HG02885 (cell line): ENCODE measurements around the gene TNNC1.

Source experiments
- ATAC-seq: cut with Tn5 transposase; IDR thresholded peaks from one replicate; pipeline ENCODE4 v1.9.1; 2021; ENCODE audit warnings: mild to moderate bottlenecking; ENCODE audit not compliant: unreplicated experiment, poor library complexity

The TNNC1 gene

DNA sequence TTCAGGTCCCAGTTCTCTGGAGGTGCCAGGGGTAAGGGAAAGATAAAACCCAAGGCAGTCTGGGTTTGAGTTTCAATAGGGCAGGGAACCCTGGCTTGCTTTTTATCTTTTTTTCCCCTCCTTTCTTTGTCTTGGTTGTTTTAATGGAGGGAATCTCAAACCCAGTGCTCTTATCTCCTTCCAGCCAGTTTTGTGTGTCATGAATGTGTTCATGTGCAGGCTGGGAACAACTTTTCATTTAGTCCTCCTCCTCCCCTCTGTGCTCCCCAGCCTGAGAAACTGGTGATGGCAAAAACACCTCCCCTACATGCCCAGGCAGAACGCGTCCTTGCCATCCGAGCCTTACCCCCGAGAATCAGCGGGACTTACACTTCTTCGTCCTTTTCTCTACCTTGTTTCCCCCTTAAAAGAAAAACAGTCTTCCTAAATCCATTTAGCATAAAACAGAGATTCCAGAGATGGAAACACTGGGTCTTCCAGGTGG is 19.8 kb downstream of the TNNC1 start:
- ATAC-seq, result no peak

DNA sequence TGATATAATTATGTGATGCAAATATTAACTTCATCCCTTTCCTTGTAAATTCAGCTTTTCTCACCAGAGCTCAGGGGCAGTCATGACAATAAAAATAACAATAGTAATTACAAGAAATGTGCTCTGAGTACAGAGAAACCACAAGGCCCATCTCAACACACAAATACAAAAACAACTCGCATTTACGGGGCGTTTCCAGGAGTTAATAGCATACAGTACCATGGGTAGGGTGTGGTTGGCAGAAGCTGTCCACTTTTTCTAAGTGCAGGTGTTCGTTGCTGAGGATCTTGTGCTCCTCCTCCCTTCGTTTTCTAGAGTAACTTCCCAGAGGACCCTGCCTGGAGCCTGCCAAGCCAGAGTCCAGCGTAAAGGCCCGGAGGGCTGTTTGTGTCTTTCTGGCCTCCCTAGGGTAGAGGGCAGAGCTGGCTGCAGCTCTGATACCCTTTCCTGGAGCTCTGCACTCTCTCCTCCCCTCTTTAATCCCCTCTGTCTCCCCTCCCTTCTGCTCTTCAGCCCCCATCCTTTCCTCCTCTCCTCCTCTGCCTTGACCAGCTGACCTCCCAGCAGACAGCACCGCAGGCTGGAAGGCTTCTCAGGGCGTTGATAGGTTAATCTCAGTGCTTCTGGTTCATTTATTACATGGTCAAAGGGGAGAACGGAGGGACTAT is 20.4 kb downstream of the TNNC1 start:
- no peak for ATAC-seq

DNA sequence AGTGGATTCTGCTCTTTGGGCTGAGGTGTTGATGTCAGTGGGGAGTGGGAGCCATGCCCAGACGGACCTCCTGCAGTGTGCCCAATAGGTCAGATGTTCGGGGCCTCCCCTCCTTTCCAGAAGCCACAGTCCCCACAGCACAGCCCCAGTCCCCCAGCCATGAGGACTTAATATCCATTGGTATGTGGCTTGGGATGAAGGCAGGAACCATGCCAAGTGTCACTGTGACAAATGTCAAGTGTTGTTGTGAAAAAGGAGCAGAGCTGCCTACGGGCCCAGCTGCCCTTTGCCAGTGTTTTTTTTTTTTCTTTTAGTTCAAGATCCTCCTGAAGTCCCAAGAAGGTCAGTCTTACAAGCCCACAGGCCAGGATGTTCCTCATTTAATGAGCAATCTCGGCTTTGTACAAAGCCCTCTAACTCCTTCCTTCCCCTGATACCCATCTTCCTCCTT is 21.1 kb downstream of the TNNC1 start:
- no peak for ATAC-seq

DNA sequence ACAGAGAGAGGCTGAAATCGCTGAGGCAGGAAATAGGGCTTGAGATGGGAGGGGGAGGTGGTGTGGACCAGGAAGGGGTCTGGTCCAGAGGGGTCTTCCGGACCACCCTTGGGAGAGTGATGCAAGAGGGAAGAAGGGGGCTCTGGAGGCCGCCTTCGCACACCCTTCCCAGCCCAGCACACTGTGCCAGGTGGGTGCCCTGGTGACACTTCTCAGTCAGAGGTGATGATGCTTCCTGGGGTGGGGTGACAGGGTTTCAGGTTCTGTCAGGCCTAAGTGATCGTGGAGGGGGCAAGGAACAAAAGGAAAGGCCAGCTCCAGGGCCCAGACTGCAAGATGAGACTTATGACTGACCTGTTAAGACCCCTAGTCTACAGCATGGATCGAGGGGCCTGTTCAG is 21.6 kb downstream of the TNNC1 start:
- ATAC-seq, result no peak

DNA sequence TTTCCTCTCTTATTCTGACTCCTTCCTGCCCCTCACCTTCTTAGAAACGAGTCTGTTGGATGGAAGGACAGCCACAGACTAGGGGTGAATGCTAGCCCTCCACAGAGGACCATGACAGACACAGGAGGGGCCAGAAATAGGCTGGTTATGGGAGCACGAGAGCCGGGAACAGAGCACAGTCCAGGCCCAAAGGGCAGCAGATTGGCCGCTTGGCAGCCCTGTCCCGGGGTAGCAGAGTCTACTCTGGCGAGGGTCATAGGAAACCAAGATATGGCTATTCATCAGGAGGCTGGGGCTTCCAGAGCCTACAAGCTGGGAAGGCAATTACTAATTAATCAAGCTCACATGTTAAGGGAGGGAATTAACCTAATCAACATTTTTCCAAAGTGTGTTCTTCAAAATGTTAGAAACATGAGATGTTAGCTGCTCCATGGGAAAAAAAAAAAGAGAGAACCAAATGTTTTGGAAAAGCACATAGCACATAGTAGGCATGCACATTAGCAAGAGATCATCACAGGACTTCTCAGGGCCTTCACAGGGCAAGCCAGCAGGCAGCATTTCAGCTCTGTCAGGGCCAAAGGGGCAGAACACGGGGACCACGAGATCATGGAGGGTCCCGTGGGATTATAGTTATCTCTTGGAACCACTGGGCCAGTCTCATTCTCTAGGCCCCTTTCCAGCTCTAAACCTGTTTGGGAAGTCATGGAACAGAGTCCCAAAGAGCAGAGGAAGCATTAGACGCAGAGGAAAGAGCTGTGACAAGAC is 22.2 kb downstream of the TNNC1 start:
- no peak for ATAC-seq

DNA sequence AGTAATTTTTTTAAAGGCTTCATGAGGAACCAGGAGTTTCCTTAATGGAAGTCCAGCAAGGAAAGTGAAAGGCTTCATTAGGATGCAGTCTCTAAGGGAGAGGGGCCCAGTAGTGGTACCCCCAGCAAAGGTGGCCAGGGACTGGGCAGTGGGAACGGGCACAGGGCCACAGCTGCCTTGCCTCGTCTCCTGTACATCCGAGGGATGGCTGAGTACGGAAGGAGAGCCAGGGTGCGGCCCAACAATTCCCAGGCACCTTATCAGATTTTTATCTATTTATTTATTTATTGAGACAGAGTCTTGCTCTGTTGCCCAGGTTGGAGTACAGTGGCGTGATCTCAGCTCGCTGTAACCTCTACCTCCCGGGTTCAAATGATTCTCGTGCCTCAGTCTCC is 23.4 kb downstream of the TNNC1 start:
- ATAC-seq, result no peak

DNA sequence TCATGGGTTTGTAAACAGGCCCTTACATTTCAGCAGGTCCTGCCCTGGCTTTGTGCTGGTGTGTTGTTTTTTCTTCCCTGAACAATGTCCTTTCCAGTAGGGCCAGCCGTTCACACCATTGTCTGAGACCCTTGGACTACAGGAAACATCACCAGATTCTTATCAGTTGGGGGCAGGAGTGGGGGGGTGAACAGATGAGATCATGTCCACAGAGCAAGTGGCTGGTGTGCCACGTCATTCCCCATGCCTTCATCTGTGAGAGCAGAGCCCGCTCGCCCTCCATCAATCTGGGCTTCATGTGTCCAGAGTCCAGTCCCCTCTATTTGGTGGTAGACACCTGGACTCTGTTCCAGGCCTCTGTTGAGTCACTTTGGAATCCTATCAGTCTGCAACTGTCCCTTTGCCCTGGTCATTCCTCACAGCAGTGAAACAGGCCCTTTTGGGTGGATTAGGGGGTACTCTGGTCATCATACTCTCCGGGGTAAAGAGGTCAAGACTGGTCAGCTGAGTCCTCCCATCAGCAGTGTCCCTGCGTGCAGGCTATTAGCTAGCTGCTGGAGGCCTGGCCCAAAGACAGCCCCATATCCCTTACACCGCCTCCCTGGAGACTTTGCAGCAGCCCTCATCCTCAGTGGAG is 23.9 kb downstream of the TNNC1 start:
- ATAC-seq, result no peak

DNA sequence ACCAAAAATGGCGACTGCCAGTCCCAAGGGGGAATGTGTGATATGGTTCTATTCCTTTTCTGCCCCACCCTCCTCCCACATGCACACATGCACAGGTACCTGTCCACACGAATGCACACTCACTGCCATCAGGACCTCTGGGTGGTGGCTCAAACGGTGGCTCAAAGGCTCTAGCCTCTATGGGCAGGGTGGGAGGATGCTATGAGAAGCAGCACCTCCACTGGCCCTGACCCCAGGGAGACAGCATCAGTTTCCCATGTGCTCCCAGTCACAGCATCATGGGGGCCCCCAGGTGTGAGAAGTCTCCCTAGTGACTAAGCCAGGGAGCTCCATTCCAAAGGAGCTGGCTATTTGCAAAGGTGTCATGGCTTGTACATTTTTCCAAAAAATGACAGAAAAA is 24.8 kb downstream of the TNNC1 start:
- no peak for ATAC-seq

DNA sequence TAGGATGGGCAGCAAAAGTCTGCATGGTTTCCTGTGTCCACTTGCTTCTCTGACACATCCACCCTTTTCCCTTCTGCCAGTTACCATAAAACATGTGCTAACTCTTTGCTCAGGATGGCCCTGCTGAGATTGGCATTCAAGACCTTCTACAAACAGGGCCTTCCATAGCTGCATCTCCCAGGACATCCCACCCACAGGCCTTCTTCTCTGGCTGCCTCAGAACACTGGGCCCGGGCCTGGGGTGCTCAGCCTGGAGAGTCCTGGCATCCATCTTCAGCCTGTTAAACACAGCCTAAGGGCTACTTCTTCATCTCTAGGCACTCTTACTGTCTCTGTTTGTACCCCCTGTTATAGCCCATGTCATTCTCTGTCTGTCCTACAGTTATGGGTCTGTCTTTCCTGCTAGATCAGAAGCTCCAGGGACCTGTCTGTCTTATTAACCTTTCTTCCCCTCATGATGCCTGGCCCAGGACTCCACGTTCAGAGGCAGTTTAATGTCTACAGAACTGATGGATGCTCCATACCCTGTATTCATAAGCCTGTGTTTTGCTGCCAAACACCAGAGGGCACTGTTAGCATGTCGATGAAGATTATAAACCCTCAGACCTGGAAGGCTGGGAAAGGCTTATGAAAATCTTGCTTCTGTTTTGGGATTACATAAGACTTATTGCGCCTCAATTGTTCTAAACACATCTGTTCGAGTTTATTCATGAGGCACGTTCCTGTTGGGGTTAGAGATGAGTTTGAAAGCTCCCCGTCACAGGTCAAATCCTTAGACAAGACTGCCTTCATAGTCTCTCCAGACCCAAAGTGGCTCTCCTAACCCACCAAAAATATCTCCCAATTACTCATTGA is 25.5 kb downstream of the TNNC1 start:
- no peak for ATAC-seq

DNA sequence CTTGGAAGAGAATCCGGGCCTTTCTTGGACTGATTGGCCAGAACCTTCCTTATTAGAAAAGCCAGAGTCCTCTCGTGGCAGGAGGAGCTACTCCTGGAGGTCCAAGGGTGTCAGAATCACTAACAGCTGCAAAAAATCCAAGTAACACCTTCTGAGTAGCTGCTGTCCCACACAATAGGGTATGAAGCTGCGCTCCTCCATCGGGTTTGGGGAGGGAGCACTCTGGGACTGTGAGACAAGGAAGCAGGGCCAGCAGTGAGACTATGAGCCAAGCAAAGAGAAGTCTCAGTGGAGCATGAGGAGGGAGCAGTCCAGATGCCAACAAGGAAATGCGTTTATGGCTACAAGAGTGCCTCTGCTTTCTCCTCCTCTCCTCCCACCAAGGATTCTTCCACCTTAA is 30.7 kb downstream of the TNNC1 start:
- no peak for ATAC-seq

DNA sequence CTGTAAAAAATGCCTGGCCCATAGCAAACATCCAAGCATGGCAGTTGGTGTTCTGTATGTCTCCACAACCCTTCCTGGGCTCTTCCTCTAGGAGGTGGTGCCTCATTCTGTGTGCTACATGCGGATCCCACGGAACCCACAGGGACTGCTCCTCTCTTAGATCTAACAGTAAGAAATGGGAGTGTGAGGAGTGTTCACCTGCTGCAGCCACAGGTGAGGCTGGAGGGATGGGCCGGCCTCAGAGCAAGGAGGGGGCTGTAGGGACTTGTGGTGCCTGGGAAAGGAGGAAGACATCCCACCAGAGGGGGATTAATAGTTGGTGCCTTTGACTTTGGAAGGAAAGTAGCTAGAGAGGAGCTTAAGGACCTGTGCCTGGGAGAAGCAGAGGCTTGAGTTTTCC is 31.2 kb downstream of the TNNC1 start:
- no peak for ATAC-seq

DNA sequence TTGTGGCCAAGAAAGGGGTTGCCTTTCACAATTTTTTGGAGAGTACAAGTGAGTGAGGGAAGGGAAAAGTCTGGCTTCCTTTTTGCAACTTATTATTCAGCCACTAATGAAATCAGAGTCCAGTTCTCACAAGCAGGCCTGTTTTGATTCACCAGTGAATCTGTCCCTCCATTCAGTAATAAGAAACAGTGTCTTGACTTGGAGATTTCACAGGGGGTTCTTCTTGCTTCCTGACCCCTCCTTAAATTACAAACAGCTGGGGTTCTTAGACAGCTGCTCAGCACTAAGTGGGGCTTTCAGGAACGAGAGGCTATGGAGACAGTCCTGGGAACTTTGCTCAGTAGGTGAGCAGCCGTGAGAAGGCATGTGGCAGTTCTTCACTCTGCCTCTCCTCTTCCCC is 33.5 kb downstream of the TNNC1 start:
- ATAC-seq, result no peak

DNA sequence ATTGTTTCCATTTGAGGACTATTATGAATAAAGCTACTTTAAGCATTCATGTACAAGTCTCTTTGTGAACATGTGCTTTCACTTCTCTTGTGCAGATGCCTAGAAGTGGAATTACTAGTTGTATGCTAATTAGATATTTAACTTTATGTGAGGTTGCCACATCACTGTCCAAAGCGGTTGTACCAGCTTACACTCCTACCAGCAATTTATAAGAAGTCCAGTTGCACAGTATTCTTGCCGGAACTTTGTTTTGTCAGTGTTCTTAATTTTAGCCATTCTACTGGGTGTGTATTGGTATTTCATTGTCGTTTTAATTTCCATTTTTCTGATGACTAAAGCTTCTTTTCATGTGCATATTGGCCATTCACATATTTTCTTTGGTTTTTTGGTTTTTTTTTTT is 38.0 kb downstream of the TNNC1 start:
- no peak for ATAC-seq

DNA sequence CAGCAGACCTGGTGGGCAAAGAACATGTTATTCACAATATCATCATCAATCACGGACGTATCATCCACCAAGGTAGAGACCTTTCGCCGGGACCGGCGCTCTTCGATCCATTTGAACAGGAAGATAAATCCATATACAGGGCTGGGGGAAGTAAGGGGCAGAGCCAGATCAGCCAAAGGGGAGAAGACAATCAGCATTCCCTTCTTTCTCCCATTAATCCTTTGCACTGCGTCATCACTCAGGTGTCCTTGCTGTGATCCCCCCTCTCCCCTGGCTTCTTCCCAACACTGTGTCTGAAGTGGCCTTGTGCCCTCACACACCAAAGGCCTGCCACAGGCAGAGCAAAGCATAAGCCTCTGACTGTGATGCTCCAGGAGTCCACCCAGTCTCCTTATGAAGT is 45.4 kb downstream of the TNNC1 start:
- no peak for ATAC-seq

DNA sequence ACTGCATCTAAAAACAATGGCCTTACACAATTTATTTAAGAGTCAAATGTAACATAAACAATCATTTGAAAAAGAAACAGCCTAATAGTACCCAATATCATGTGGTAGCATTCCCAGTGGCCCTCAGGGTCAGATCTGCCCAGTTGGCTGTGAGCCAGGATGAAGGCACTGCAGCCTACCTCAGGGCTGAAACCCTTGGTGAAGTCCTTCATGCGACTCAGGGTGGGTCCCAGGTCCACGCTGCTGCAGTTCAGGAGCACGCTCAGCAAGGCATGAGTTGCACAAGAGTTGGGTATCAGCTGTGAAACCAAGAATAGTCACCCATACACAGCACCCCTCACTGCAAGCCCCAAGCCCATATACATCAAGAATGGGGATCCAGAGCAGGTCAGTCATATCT is 46.1 kb downstream of the TNNC1 start:
- ATAC-seq, result no peak

DNA sequence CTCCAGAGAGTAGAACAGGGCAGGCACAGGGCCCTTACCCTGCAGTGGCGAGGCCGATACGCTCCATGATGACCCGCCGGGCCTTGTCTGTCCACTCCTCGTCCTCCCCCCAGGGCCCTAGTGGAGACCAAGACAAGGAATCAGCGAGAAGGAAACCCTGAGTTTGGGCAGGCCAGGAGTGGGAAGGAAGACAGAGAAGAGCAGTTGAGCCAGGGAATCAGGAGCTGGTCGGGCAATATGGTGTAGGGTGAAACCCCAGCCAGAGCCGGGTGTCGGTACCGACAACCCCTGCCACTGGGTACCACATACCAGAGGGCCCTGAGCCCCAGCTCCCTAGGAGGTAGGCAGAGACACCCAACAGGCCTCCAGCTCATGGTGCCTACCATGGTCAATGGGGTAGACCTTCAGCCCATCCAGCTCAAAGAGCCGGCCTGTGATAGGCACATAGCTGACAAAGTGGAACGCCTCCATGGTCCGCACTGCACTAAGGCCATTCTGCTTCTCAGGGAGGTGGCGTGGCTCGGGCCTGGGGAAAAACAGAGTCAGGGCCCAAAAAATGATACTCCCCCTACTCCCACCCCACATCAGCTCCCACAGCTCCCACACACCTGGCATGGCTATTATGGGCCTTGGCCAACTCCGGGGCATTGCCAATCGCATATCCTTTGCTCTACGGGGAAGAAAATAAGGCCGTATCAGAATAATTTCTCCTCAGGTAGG is 46.9 kb downstream of the TNNC1 start:
- no peak for ATAC-seq

DNA sequence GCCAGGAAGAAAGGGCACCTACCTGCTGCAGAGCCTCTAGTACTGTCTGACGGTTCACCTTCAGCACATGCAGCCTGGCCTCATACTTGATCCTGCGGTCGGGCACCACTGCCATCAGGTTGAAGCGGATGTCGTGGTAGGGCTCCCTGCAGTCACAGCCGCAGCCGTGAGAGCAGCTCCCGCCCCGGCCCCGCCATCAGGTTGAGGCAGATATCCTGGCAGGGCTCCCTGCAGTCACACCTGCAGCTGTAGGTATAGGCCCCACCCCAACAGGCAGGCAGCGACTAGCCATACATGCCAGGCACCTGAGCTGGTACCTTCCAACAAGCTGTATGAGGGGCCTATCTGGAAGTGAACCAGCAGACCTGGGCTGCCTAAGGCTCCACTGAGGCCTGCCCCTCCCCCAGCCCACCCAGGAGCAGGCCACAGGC is 47.6 kb downstream of the TNNC1 start:
- no peak for ATAC-seq

DNA sequence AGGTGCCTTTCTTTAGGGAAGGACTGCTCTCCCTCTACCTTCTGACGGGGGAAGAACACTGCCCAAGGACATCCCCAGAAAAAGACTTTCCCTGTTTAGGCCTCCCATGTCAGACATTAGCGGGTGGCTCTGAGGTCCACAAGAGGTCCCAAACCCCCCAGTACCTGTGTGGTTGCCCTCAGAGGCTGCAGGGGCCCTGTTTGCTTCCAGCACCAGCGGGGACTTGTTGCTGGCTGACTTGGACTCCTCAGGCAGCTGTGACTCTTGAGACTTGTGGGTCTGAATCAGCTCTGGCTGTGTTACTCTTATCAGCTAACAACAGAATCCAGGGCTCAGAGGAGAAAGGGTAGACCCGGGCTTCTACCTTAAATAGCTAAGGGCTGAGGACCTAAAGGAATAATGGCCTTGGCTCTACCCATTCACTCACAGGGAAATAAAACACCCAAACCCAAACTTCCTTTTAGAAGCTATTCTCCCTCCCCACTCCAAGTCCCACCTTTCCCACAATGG is 48.2 kb downstream of the TNNC1 start:
- no peak for ATAC-seq

DNA sequence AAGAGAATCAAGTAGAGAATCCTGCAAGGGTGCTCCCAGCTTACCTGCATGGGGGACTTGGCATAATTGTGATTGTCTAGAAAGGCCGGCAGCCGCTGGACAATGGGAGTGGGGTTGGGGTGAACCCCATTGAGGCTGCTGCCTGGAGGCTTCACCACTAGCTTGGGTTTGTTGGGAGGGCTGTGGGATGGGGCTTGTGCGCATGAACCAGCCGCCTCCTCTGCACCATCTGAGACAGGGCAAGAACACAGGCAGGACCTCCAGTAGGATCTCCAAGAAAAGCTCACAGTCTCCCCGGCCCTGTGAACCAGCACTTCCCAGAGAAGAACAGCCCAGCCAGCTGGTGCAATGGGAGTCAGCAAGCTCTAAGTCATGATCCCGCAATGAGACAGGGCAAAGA is 48.8 kb downstream of the TNNC1 start:
- ATAC-seq, result no peak

DNA sequence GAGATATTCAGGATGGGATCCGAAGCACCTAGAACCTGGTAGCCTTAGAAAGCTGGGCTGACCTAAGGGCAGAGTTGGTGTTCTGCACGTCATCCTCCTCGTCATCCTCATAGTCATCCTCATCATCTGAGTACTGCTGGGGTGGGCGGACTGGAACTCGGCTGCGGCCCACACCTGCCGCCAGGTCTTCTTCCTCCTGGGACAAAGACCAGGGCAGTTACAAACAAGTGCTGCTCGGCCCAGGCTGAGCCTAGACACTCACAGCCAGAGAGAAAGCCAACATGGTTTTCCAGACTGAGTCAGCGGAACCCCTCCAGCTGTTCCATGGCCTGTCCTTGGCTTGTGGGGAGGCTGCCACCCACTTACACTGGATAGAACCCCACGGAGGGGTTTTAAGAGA is 49.5 kb downstream of the TNNC1 start:
- no peak for ATAC-seq
